OCI-LY1 (cell line): ENCODE measurements around the gene SDCCAG8.

Experiments
- EZH2 ChIP-seq: fragments of 200-600 bp; sonication (generic), shearing (Covaris generic); IDR thresholded peaks from 2 replicates; pipeline ENCODE4 v1.8.0; 2017; ENCODE audit warnings: borderline replicate concordance, mixed run types, mild to moderate bottlenecking, antibody characterized with exemption, low read length, moderate library complexity, mixed read lengths
- TF ChIP-seq, protein P1 (sequence below): fragments of 200-600 bp; sonication (generic), shearing (Covaris generic); IDR thresholded peaks from 2 replicates; pipeline ENCODE4 v1.5.1; 2017; ENCODE audit warnings: mild to moderate bottlenecking, antibody characterized with exemption, low read length, moderate library complexity, mixed read lengths

DNA sequence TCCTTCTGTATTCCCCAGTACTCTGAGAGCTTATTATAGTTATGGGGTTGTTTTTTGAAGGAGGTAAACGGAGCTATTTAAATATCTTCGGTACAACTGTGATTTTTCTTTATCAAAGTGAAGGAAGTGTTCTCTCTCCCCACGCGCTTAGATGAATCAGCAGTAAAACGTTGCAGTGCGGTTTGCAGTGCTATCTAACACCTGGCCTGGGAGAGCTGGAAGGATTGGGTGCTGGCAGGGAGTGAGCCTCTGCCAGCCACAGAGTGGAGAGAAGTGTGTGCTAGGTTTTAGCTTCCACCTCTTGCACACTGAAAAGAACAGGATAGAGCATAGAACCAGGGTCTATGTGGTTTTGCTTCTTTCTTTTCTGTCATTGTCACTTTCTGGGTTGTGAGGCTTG lies 165.9 kb downstream of the SDCCAG8 start:
- TF ChIP-seq, protein P1, sequence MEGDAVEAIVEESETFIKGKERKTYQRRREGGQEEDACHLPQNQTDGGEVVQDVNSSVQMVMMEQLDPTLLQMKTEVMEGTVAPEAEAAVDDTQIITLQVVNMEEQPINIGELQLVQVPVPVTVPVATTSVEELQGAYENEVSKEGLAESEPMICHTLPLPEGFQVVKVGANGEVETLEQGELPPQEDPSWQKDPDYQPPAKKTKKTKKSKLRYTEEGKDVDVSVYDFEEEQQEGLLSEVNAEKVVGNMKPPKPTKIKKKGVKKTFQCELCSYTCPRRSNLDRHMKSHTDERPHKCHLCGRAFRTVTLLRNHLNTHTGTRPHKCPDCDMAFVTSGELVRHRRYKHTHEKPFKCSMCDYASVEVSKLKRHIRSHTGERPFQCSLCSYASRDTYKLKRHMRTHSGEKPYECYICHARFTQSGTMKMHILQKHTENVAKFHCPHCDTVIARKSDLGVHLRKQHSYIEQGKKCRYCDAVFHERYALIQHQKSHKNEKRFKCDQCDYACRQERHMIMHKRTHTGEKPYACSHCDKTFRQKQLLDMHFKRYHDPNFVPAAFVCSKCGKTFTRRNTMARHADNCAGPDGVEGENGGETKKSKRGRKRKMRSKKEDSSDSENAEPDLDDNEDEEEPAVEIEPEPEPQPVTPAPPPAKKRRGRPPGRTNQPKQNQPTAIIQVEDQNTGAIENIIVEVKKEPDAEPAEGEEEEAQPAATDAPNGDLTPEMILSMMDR, result no peak
- TF ChIP-seq EZH2, result no peak
